K562 (cell line): ENCODE data around the gene SND1.

Source experiments
- ARHGAP35 ChIP-seq: fragments of 450-650 bp; IDR thresholded peaks from 2 replicates; pipeline ENCODE4 v1.6.1; 2018; ENCODE audit not compliant: partially characterized antibody
- NCOA1 ChIP-seq: fragments of 450-650 bp; IDR thresholded peaks from 2 replicates; pipeline ENCODE4 v1.6.1; 2016; ENCODE audit warnings: low read depth
- POLR2A ChIP-seq: fragments of 450-650 bp; conservative IDR thresholded peaks from 2 replicates; pipeline ENCODE4 v1.6.1; 2016
- RAD21 ChIP-seq, 2 experiments: fragments of 250-450 bp in 1 of 2; fragments of 450-650 bp in 1 of 2; sonication (Bioruptor Pico) in 1 of 2; formaldehyde crosslinking in 1 of 2; IDR thresholded peaks in 1 of 2; conservative IDR thresholded peaks in 1 of 2; 2 replicates each; pipeline versions ENCODE4 v1.4.0 to v1.8.0; 2020 to 2022; ENCODE audit warnings: mild to moderate bottlenecking in 2 of 2, moderate library complexity in 1 of 2
- SIX5 ChIP-seq, 2 experiments: IDR thresholded peaks; 2 replicates each; pipeline ENCODE4 v1.6.1; 2011; ENCODE audit warnings: low read length in 2 of 2, borderline replicate concordance in 1 of 2, low read depth in 1 of 2, mild to moderate bottlenecking in 1 of 2, moderate library complexity in 1 of 2; ENCODE audit not compliant: insufficient read depth in 1 of 2
- TAF1 ChIP-seq: IDR thresholded peaks from 2 replicates; pipeline ENCODE4 v1.6.1; 2011; ENCODE audit warnings: mild to moderate bottlenecking, low read length, moderate library complexity; ENCODE audit not compliant: insufficient read depth, control insufficient read depth, severe bottlenecking; ENCODE audit errors: extremely low read depth
- TCF7L2 ChIP-seq: fragments of 150-350 bp; IDR thresholded peaks from 2 replicates; pipeline ENCODE4 v1.6.1; 2016; ENCODE audit warnings: low read depth, mild to moderate bottlenecking, low read length, moderate library complexity
- ZBTB8A ChIP-seq: fragments of 450-650 bp; IDR thresholded peaks from 2 replicates; pipeline ENCODE4 v1.6.1; 2018; ENCODE audit warnings: mild to moderate bottlenecking, moderate library complexity; ENCODE audit not compliant: partially characterized antibody
- ZNF436 ChIP-seq: fragments of 250-450, 450-650 bp; sonication (Bioruptor Pico); formaldehyde crosslinking; IDR thresholded peaks from 2 replicates; pipeline ENCODE4 v1.7.0; 2020; ENCODE audit warnings: mild to moderate bottlenecking
- TF ChIP-seq, protein P1 (sequence below), 3 experiments: IDR thresholded peaks in 2 of 3; conservative IDR thresholded peaks in 1 of 3; 2 replicates each; pipeline ENCODE4 v1.5.1; 2011 to 2012; ENCODE audit warnings: low read length in 3 of 3, mild to moderate bottlenecking in 3 of 3, control low read depth in 2 of 3, improper control_type of control experiment in 1 of 3, inconsistent platforms in 1 of 3, low read depth in 1 of 3, mixed read lengths in 1 of 3, moderate library complexity in 1 of 3; ENCODE audit not compliant: insufficient read depth in 2 of 3
- TF ChIP-seq, protein P2 (sequence below): fragments of 250-450 bp; sonication (Bioruptor Pico); IDR thresholded peaks from 2 replicates; pipeline ENCODE4 v1.4.0; 2020
- TF ChIP-seq, protein P3 (sequence below): fragments of 450-650 bp; formaldehyde crosslinking; IDR thresholded peaks from 2 replicates; pipeline ENCODE4 v1.4.0; 2022; ENCODE audit warnings: missing genetic modification characterization

DNA sequence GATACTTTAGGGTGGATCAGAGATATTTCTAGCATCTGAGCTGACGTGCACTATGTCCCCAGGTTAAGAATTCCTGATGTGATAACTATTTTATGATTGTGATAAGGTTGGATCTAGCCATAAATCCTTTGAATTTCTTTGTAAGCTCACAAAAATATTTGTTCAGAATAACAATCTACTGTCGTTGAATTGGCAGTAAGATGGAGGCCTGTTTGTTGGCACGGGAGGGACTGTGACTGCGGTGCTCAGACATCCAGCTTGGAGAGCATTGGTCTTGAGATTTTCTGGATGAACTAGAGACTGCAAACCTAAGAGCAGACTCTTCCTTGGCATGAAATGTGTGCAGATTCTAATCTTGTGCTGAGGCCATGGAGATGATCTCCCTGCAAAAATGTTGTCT, 248.1 kb downstream of the SND1 start:
- TF ChIP-seq ARHGAP35 (no peak), SIX5 (IDR thresholded peaks at IDR 0.05; ENCODE audit: borderline replicate concordance in 1 of 2, insufficient read depth in 1 of 2, low read depth in 1 of 2, low read length in 2 of 2) (no peak), TAF1 (no peak), TCF7L2 (no peak), POLR2A (no peak), ZNF436 (CRISPR knock-in tag) (no peak), RAD21 (CRISPR knock-in tag; conservative IDR thresholded peaks at IDR 0.05 in 1 of 2, IDR thresholded peaks at IDR 0.05 in 1 of 2) (no peak), NCOA1 (no peak), ZBTB8A (no peak)
- TF ChIP-seq, protein P1, sequence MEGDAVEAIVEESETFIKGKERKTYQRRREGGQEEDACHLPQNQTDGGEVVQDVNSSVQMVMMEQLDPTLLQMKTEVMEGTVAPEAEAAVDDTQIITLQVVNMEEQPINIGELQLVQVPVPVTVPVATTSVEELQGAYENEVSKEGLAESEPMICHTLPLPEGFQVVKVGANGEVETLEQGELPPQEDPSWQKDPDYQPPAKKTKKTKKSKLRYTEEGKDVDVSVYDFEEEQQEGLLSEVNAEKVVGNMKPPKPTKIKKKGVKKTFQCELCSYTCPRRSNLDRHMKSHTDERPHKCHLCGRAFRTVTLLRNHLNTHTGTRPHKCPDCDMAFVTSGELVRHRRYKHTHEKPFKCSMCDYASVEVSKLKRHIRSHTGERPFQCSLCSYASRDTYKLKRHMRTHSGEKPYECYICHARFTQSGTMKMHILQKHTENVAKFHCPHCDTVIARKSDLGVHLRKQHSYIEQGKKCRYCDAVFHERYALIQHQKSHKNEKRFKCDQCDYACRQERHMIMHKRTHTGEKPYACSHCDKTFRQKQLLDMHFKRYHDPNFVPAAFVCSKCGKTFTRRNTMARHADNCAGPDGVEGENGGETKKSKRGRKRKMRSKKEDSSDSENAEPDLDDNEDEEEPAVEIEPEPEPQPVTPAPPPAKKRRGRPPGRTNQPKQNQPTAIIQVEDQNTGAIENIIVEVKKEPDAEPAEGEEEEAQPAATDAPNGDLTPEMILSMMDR (IDR thresholded peaks at IDR 0.05 in 2 of 3, conservative IDR thresholded peaks at IDR 0.05 in 1 of 3; ENCODE audit: insufficient read depth in 2 of 3, low read depth in 1 of 3, low read length in 3 of 3): no peak
- TF ChIP-seq, protein P2, sequence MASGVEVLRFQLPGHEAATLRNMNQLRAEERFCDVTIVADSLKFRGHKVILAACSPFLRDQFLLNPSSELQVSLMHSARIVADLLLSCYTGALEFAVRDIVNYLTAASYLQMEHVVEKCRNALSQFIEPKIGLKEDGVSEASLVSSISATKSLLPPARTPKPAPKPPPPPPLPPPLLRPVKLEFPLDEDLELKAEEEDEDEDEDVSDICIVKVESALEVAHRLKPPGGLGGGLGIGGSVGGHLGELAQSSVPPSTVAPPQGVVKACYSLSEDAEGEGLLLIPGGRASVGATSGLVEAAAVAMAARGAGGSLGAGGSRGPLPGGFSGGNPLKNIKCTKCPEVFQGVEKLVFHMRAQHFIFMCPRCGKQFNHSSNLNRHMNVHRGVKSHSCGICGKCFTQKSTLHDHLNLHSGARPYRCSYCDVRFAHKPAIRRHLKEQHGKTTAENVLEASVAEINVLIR (CRISPR knock-in tag): no peak
- TF ChIP-seq, protein P3, sequence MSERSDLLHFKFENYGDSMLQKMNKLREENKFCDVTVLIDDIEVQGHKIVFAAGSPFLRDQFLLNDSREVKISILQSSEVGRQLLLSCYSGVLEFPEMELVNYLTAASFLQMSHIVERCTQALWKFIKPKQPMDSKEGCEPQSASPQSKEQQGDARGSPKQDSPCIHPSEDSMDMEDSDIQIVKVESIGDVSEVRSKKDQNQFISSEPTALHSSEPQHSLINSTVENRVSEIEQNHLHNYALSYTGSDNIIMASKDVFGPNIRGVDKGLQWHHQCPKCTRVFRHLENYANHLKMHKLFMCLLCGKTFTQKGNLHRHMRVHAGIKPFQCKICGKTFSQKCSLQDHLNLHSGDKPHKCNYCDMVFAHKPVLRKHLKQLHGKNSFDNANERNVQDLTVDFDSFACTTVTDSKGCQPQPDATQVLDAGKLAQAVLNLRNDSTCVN (CRISPR knock-in tag): no peak
